Caki2 (cell line): Measurements from ENCODE around the gene CKMT1B. TPM values are rescaled to one million over a fixed set of nuclear protein-coding genes. Genes with fewer than 3 reads are reported as not detected.
"Not testable (repeated sequence)": the region's sequence is repeated elsewhere in the genome, so short reads cannot be mapped to it uniquely, and the experiment has no call there.

ENCODE experiments used
- DNase-seq: peaks from one replicate; pipeline ENCODE4 v3.0.0-alpha.2; 2015; ENCODE audit warnings: low read depth
- in situ Hi-C: cut with HindIII; loops from 2 replicates; pipeline ENCODE4 v1.10.0; 2016; ENCODE audit warnings: low sequenced_read_pairs, low pct_unique_long_range_greater_than_20kb, mixed read lengths
- total RNA-seq: library from RNA; depleted of rRNA; stranded (reverse); fragments of >200 nt; shearing (Covaris generic); gene quantifications from 2 replicates; pipeline ENCODE4 v1.2.3, GENCODE V29; 2014; ENCODE audit warnings: low replicate concordance; rRNA removed

Gene CKMT1B
- total RNA-seq, 1 experiment from 2014 or later, result not detected

- DNase-seq, result peak; percentile 66
- in situ Hi-C loops, result not testable (repeated sequence)
These were observed 28.4 kb downstream of the CKMT1B start for GRCh38 chr15:43622068-43622799.

- DNase-seq, result no peak
- in situ Hi-C loops, result no loop called here
These were observed 31.3 kb downstream of the CKMT1B start for GRCh38 chr15:43625106-43625505.

- DNase-seq, in situ Hi-C loops: not testable (repeated sequence)
These were observed 33.1 kb downstream of the CKMT1B start for GRCh38 chr15:43626937-43627336.

- DNase-seq, in situ Hi-C loops: not testable (repeated sequence)
These were observed 44.8 kb downstream of the CKMT1B start for GRCh38 chr15:43638464-43639204.

Other genes starting within 250 kb of the CKMT1B start
- 8.4 and 15.9 TPM in 2 replicates for gene ZSCAN29, start 223.0 kb upstream of the CKMT1B start, total RNA-seq
- 9.1 and 17.3 TPM in 2 replicates for gene TUBGCP4, start 222.9 kb upstream of the CKMT1B start, total RNA-seq
- gene TP53BP1, start 100.9 kb upstream of the CKMT1B start, total RNA-seq, result 31.6 and 35.0 TPM in 2 replicates
- gene MAP1A, start 76.4 kb upstream of the CKMT1B start, total RNA-seq, result 0.41 and 0.49 TPM in 2 replicates
- 4.5 and 17.6 TPM in 2 replicates for gene PPIP5K1, start 3.8 kb upstream of the CKMT1B start, total RNA-seq
- gene STRC, start 24.8 kb downstream of the CKMT1B start, total RNA-seq, result not detected in 2 replicates
- gene CATSPER2, start 54.8 kb downstream of the CKMT1B start, total RNA-seq, result 0.37 and 5.8 TPM in 2 replicates
- gene CKMT1A, start 99.8 kb downstream of the CKMT1B start, total RNA-seq, result 0.78 TPM in 1 of 2 replicates, not detected in the other
- gene PDIA3, start 152.4 kb downstream of the CKMT1B start, total RNA-seq, result 180 and 200 TPM in 2 replicates
- gene ELL3, start 182.9 kb downstream of the CKMT1B start, total RNA-seq, result 8.1 and 11.6 TPM in 2 replicates
- 1,425 and 1,758 TPM in 2 replicates for gene SERF2, start 198.3 kb downstream of the CKMT1B start, total RNA-seq
- not detected in 2 replicates for gene SERINC4, start 206.2 kb downstream of the CKMT1B start, total RNA-seq
- gene HYPK, start 206.6 kb downstream of the CKMT1B start, total RNA-seq, result 0.81 and 3.8 TPM in 2 replicates
- gene MFAP1, start 230.7 kb downstream of the CKMT1B start, total RNA-seq, result 5.3 and 9.5 TPM in 2 replicates
- 26.6 and 29.6 TPM in 2 replicates for gene WDR76, start 233.0 kb downstream of the CKMT1B start, total RNA-seq